Esophagus muscularis mucosa (tissue), 4 donors: ENCODE data around the gene DERA. TPM values are rescaled to one million over a fixed set of nuclear protein-coding genes. Genes with fewer than 3 reads are reported as not detected.

Experiments used
- DNase-seq: peaks from one replicate; pipeline ENCODE4 v3.0.0-alpha.2; 2017; ENCODE audit errors: extremely low spot score
- H3K27ac ChIP-seq, 4 donors: fragments of 200-600 bp; sonication (generic); replicated peaks in 1 of 4; 1 replicate in 3 of 4; 2 replicates in 1 of 4; pipeline ENCODE4 v1.5.1; 2016 to 2019; ENCODE audit warnings: mild to moderate bottlenecking in 1 of 4
- H3K27me3 ChIP-seq, 4 donors: fragments of 200-600 bp; sonication (generic); one replicate each; pipeline versions ENCODE4 v1.5.1 to v1.6.0; 2016 to 2019
- H3K36me3 ChIP-seq, 4 donors: fragments of 200-600 bp; sonication (generic); one replicate each; pipeline ENCODE4 v1.5.1; 2016 to 2019
- H3K4me1 ChIP-seq, 4 donors: fragments of 200-600 bp; sonication (generic); one replicate each; pipeline ENCODE4 v1.5.1; 2016 to 2019
- H3K4me3 ChIP-seq, 4 donors: fragments of 200-600 bp; sonication (generic); 1 replicate in 2 of 4; 2 replicates in 2 of 4; pipeline ENCODE4 v1.5.1; 2016 to 2019; ENCODE audit warnings: mild to moderate bottlenecking in 4 of 4, moderate library complexity in 1 of 4
- H3K9me3 ChIP-seq, 4 donors: fragments of 200-600 bp; sonication (generic); 1 replicate in 3 of 4; 2 replicates in 1 of 4; pipeline ENCODE4 v1.5.1; 2016 to 2019
- EP300 ChIP-seq: sonication (generic); formaldehyde crosslinking; IDR thresholded peaks from one replicate; pipeline ENCODE4 v1.6.1; 2017; ENCODE audit warnings: antibody characterized with exemption
- POLR2A ChIP-seq: fragments of 450-650 bp; IDR thresholded peaks from one replicate; pipeline ENCODE4 v1.6.1; 2017; ENCODE audit warnings: antibody characterized with exemption, moderate library complexity, mild to moderate bottlenecking, low read depth
- POLR2AphosphoS5 ChIP-seq, 2 donors: sonication (generic); formaldehyde crosslinking; IDR thresholded peaks; one replicate each; pipeline ENCODE4 v1.6.1; 2017; ENCODE audit warnings: antibody characterized with exemption in 2 of 2
- WGBS: methylation state at CpG from one replicate; pipeline ENCODE4 v1.1.5; 2018; 5-methylcytosine and 5-hydroxymethylcytosine counted together
- intact Hi-C: fragments of 100-400 bp; cut with DNase I; formaldehyde crosslinking; loops from one replicate; pipeline ENCODE4 v1.15.1; 2023
- total RNA-seq, 4 donors: library from RNA; depleted of rRNA; stranded (reverse); fragments of >200 nt; gene quantifications; one replicate each; pipeline versions ENCODE4 v1.1.0 to v1.2.1, GENCODE V29; 2016
- TF ChIP-seq, protein P1 (sequence below), 3 experiments: fragments of 200-600 bp in 2 of 3; fragments of 450-650 bp in 1 of 3; sonication (generic) in 2 of 3; IDR thresholded peaks; one replicate each; pipeline ENCODE4 v1.5.1; 2017 to 2019; ENCODE audit warnings: antibody characterized with exemption in 3 of 3, mild to moderate bottlenecking in 2 of 3, moderate library complexity in 1 of 3

DERA gene
- total RNA-seq, 4 donors from 2014 or later = 30.6 to 47.3 (median 34.3) TPM

DNA sequence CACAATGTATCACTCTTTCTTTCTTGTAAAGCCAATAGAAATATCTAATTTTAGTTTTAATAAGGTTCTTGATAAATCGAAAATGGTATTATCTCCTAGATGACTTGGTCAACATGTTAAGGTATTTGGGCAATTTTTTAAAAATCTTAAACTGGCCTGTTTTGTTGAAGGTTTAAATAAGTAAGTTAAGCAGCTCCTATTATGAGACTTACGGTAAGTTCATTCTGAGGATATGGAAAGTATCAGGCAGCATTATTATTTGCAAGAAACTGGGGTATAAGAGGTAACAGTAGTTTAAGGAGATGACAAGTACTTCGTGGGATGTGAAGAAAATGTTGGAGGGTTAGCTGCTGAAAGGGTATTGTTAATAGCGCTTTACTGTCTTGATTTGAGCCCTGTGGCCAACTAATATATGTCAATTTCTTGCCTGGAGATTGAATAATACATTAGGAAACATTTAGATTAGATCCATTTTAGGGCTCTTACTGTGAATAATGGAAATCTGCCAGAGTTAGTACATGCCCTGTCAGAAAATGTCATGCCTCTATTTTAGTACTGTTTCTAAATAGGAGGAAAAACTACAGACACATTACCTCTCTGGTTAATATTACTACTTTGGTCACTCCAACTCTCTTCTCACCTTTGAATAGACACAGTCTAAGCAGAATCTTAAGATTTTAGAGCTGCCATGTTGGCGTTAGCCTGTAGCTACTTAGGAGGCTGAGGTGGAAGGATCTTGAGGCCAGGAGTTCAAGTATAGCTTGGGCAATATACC is 23.9 kb upstream of the DERA start:
- peaks cover 7 to 24% (median 20%) of the 10 kb centered on the region in 4 donors for H3K36me3 ChIP-seq
- H3K4me3 ChIP-seq = no peak overlapping the region
- no peaks in the 10 kb centered on the region for H3K9me3 ChIP-seq
- H3K27ac ChIP-seq = peak overlapping the region in 1 of 4 donors; percentile 9
- no peak for DNase-seq
- 85% methylated on average over 5 of the region's 5 CpGs for WGBS
- TF ChIP-seq, protein P1, sequence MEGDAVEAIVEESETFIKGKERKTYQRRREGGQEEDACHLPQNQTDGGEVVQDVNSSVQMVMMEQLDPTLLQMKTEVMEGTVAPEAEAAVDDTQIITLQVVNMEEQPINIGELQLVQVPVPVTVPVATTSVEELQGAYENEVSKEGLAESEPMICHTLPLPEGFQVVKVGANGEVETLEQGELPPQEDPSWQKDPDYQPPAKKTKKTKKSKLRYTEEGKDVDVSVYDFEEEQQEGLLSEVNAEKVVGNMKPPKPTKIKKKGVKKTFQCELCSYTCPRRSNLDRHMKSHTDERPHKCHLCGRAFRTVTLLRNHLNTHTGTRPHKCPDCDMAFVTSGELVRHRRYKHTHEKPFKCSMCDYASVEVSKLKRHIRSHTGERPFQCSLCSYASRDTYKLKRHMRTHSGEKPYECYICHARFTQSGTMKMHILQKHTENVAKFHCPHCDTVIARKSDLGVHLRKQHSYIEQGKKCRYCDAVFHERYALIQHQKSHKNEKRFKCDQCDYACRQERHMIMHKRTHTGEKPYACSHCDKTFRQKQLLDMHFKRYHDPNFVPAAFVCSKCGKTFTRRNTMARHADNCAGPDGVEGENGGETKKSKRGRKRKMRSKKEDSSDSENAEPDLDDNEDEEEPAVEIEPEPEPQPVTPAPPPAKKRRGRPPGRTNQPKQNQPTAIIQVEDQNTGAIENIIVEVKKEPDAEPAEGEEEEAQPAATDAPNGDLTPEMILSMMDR (IDR thresholded peaks at IDR 0.05) = no peak
- TF ChIP-seq EP300 (no peak), POLR2A (no peak), POLR2AphosphoS5 (IDR thresholded peaks at IDR 0.05) (no peak)
- no peaks in the 10 kb centered on the region for H3K27me3 ChIP-seq
- intact Hi-C loops = no loop called here
- H3K4me1 ChIP-seq = peaks cover 23 to 63% (median 56%) of the 10 kb centered on the region in 4 donors

DNA sequence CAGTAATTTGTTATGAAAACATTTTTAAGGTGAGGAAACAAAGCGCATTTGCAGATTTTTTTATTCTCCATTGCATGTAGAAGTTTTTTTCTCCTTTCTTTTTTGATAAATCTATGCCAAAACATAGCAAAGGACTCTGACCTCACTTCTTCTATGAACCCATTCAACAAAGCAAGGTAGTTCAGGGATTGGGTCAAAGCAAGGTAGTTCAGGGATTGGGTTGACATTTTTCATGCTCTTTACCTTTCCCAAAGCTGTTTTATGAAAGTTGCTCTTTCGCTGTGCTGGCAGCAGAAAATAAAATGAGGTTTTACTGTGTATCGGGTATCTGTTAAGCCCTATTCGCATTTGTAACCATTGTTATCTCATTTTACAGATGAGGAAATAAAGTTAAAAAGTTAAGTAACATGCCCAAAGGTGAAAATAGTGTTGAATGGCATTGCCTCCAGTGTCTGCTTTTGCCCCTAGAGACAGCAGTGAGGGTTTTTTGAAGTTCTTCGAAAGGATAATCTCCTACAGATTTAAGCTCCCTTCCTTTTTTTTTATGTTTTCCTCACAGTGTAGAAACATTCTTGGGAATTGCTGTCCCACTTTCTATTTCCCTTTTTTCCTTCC is 18.4 kb upstream of the DERA start:
- 92% methylated on average over 5 of the region's 5 CpGs for WGBS
- Histone ChIP-seq H3K4me3 (no peak overlapping the region), H3K9me3 (no peaks in the 10 kb centered on the region), H3K27ac (no peak overlapping the region), H3K36me3 (peaks cover 23 to 63% (median 50%) of the 10 kb centered on the region in 4 donors), H3K27me3 (no peaks in the 10 kb centered on the region), H3K4me1 (peaks cover 1 to 18% (median 15%) of the 10 kb centered on the region in 4 donors)
- no peak for DNase-seq
- intact Hi-C loops = no loop called here
- TF ChIP-seq EP300 (no peak), POLR2AphosphoS5 (IDR thresholded peaks at IDR 0.05) (no peak), POLR2A (no peak)
- TF ChIP-seq, protein P1 (IDR thresholded peaks at IDR 0.05) = no peak

DNA sequence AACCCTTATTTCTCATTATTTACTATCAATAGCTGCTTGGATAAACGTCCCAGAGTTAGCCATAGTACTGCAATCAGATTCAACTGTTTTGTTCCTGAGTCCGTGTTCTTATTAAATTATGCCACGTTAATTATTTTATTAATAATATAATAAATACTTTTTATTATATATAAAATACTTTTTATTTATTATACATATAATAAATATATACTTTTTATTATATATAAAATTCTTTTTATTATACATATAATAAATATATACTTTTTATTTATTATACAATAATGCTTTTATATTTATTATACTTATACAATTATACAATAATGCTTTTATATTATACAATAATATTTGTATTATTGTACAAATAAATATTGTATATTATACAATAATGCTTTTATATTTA is 17.9 kb upstream of the DERA start:
- Histone ChIP-seq H3K27ac (no peak overlapping the region), H3K9me3 (no peaks in the 10 kb centered on the region), H3K4me3 (no peak overlapping the region), H3K36me3 (peaks cover 23 to 68% (median 50%) of the 10 kb centered on the region in 4 donors), H3K4me1 (peaks cover 0 to 18% (median 15%) of the 10 kb centered on the region in 4 donors), H3K27me3 (no peaks in the 10 kb centered on the region)
- DNase-seq = no peak
- no peak for TF ChIP-seq POLR2AphosphoS5 (IDR thresholded peaks at IDR 0.05)
- no peak for TF ChIP-seq POLR2A
- TF ChIP-seq, protein P1 (IDR thresholded peaks at IDR 0.05) = no peak
- no peak for TF ChIP-seq EP300
- 75% methylated on average over 3 of the region's 3 CpGs for WGBS
- intact Hi-C loops = no loop called here

DNA sequence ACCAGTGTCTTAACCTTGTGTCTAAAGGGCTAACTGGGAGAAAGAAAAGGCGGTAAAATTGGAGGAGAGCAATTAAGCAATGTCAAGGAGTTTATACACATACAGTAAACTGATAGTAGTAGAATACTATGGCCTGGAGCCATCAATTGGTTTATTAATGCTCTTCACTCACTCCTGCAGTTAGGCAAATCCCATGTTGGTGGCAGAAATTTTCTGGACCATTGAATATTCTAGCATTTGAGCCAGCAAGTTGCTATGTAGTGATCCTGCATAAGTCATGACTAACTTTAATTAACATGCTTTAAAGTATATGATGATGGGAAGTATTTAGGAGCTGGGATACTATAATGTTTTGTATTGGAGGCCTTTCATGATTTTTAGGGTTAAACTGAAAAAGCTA is 14.3 kb upstream of the DERA start:
- TF ChIP-seq POLR2AphosphoS5 (IDR thresholded peaks at IDR 0.05) (no peak), EP300 (no peak)
- no peak for DNase-seq
- no peaks in the 10 kb centered on the region for H3K27me3 ChIP-seq
- H3K9me3 ChIP-seq = no peaks in the 10 kb centered on the region
- WGBS = 88% methylated on average over 1 of the region's 1 CpG
- intact Hi-C loops = no loop called here
- H3K36me3 ChIP-seq = peaks cover 26 to 76% (median 56%) of the 10 kb centered on the region in 4 donors
- no peak overlapping the region for H3K4me3 ChIP-seq
- no peak overlapping the region for H3K27ac ChIP-seq
- H3K4me1 ChIP-seq = peaks cover 0 to 22% (median 14%) of the 10 kb centered on the region in 4 donors

DNA sequence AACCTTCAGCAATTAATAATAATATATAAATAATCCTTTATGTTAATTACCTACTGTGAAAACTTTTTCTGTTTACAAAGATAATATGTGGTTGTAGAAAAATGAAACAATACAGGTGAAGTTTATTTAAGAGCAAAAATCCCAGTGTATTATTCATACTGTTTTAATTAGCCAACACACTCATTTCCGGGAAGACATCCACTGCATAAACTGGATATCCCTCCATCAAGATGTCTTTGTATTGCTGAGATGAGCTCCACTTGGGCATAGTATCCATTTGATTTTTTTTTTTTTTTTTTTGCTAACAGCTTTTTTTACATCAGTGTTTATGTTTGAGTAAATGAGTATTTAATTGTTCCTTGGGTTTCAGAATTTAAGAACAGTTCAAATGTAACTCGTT is 13.7 kb upstream of the DERA start:
- H3K27ac ChIP-seq = no peak overlapping the region
- H3K27me3 ChIP-seq = no peaks in the 10 kb centered on the region
- DNase-seq = no peak
- H3K4me3 ChIP-seq = no peak overlapping the region
- peaks cover 26 to 79% (median 60%) of the 10 kb centered on the region in 4 donors for H3K36me3 ChIP-seq
- peaks cover 0 to 22% (median 14%) of the 10 kb centered on the region in 4 donors for H3K4me1 ChIP-seq
- H3K9me3 ChIP-seq = no peaks in the 10 kb centered on the region
- 70% methylated on average over 2 of the region's 2 CpGs for WGBS
- intact Hi-C loops = no loop called here
- TF ChIP-seq EP300 (no peak), POLR2A (no peak), POLR2AphosphoS5 (IDR thresholded peaks at IDR 0.05) (no peak)
- TF ChIP-seq, protein P1 (IDR thresholded peaks at IDR 0.05) = no peak
